ENCODE data around the gene SLC26A11. TPM values are rescaled to one million over a fixed set of nuclear protein-coding genes. Genes with fewer than 3 reads are reported as not detected.
A peak's percentile ranks its signal among the peaks of the same experiment; 100 is the strongest.

The SLC26A11 gene
- total and polyA plus RNA-seq, 2 of the 13 experiments (the other 11 are each of a cell fraction or from before 2014, with no cell fraction given) = 8.7 to 13.2 TPM

DNA sequence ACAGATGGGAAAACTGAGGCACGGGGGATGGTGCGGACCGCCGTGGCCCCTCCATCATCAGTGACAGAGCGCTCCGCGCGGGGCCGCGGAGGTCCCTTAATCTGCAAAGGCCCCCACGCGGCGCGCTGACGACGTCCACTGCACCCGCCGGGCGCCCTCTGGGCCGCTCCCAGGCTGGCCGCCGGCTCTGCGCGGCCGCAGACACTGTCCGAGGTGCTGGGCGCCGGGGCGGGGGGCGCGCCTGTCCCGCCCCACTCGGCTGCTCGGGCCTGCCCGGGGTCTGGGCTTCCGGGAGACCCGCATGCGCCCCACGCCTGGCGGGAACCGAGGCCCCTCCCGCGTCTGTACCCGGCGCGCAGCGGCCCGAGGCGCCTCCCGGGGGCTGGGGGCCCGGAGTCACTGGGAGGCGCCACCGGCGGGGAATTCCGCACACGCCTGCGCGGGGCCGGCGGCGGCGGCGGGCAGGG, 39.9 kb downstream of the SLC26A11 start (continued):
- peak; percentile 62 for TF ChIP-seq MYC (CRISPR knock-in tag; IDR thresholded peaks at IDR 0.05; ENCODE audit: borderline replicate concordance)
- TF ChIP-seq, protein P1, sequence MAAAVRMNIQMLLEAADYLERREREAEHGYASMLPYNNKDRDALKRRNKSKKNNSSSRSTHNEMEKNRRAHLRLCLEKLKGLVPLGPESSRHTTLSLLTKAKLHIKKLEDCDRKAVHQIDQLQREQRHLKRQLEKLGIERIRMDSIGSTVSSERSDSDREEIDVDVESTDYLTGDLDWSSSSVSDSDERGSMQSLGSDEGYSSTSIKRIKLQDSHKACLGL (CRISPR knock-in tag; IDR thresholded peaks at IDR 0.05) = no peak; the same call in 1 of the 2 replicates
- no peak for TF ChIP-seq FOXA1 (IDR thresholded peaks at IDR 0.05)
- no peak for TF ChIP-seq FOXA1 (CRISPR knock-in tag; IDR thresholded peaks at IDR 0.05)
- peak; percentile 70 for TF ChIP-seq RAD21 (CRISPR knock-in tag; IDR thresholded peaks at IDR 0.05)
- TF ChIP-seq ZNF468 (CRISPR knock-in tag; IDR thresholded peaks at IDR 0.05) = no peak
- no peak for TF ChIP-seq SYNCRIP (IDR thresholded peaks at IDR 0.05; ENCODE audit: insufficient read depth, low read depth, low read length)
- no peak for TF ChIP-seq ZNF816 (CRISPR knock-in tag; IDR thresholded peaks at IDR 0.05; ENCODE audit: borderline replicate concordance)
- TF ChIP-seq SOX6 (IDR thresholded peaks at IDR 0.05) = no peak
- no peak for TF ChIP-seq SOX6 (CRISPR knock-in tag; IDR thresholded peaks at IDR 0.05)
- TF ChIP-seq MAF1 (CRISPR knock-in tag; IDR thresholded peaks at IDR 0.05; ENCODE audit: borderline replicate concordance) = no peak
- TF ChIP-seq NR1H2 (CRISPR knock-in tag; IDR thresholded peaks at IDR 0.05; ENCODE audit: borderline replicate concordance, low read depth) = no peak
- TF ChIP-seq, protein P2, sequence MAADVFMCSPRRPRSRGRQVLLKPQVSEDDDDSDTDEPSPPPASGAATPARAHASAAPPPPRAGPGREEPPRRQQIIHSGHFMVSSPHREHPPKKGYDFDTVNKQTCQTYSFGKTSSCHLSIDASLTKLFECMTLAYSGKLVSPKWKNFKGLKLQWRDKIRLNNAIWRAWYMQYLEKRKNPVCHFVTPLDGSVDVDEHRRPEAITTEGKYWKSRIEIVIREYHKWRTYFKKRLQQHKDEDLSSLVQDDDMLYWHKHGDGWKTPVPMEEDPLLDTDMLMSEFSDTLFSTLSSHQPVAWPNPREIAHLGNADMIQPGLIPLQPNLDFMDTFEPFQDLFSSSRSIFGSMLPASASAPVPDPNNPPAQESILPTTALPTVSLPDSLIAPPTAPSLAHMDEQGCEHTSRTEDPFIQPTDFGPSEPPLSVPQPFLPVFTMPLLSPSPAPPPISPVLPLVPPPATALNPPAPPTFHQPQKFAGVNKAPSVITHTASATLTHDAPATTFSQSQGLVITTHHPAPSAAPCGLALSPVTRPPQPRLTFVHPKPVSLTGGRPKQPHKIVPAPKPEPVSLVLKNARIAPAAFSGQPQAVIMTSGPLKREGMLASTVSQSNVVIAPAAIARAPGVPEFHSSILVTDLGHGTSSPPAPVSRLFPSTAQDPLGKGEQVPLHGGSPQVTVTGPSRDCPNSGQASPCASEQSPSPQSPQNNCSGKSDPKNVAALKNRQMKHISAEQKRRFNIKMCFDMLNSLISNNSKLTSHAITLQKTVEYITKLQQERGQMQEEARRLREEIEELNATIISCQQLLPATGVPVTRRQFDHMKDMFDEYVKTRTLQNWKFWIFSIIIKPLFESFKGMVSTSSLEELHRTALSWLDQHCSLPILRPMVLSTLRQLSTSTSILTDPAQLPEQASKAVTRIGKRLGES (CRISPR knock-in tag; IDR thresholded peaks at IDR 0.05; ENCODE audit: borderline replicate concordance) = no peak
- no peak for TF ChIP-seq NPAS2 (CRISPR knock-in tag; IDR thresholded peaks at IDR 0.05; ENCODE audit: borderline replicate concordance)
- TF ChIP-seq ZNF670 (CRISPR knock-in tag; IDR thresholded peaks at IDR 0.05; ENCODE audit: borderline replicate concordance) = peak; percentile 49; the same call in 1 of the 2 replicates
- TF ChIP-seq ZNF569 (CRISPR knock-in tag; IDR thresholded peaks at IDR 0.05; ENCODE audit: borderline replicate concordance) = no peak
- TF ChIP-seq ZNF777 (CRISPR knock-in tag; IDR thresholded peaks at IDR 0.05) = no peak; the same call in 1 of the 2 replicates
- TF ChIP-seq, protein P3, sequence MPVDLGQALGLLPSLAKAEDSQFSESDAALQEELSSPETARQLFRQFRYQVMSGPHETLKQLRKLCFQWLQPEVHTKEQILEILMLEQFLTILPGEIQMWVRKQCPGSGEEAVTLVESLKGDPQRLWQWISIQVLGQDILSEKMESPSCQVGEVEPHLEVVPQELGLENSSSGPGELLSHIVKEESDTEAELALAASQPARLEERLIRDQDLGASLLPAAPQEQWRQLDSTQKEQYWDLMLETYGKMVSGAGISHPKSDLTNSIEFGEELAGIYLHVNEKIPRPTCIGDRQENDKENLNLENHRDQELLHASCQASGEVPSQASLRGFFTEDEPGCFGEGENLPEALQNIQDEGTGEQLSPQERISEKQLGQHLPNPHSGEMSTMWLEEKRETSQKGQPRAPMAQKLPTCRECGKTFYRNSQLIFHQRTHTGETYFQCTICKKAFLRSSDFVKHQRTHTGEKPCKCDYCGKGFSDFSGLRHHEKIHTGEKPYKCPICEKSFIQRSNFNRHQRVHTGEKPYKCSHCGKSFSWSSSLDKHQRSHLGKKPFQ (CRISPR knock-in tag; IDR thresholded peaks at IDR 0.05; ENCODE audit: insufficient replicate concordance) = no peak
- TF ChIP-seq, protein P4, sequence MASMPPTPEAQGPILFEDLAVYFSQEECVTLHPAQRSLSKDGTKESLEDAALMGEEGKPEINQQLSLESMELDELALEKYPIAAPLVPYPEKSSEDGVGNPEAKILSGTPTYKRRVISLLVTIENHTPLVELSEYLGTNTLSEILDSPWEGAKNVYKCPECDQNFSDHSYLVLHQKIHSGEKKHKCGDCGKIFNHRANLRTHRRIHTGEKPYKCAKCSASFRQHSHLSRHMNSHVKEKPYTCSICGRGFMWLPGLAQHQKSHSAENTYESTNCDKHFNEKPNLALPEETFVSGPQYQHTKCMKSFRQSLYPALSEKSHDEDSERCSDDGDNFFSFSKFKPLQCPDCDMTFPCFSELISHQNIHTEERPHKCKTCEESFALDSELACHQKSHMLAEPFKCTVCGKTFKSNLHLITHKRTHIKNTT (CRISPR knock-in tag; IDR thresholded peaks at IDR 0.05) = no peak
- TF ChIP-seq SIX4 (CRISPR knock-in tag; IDR thresholded peaks at IDR 0.05) = no peak
- TF ChIP-seq, protein P5, sequence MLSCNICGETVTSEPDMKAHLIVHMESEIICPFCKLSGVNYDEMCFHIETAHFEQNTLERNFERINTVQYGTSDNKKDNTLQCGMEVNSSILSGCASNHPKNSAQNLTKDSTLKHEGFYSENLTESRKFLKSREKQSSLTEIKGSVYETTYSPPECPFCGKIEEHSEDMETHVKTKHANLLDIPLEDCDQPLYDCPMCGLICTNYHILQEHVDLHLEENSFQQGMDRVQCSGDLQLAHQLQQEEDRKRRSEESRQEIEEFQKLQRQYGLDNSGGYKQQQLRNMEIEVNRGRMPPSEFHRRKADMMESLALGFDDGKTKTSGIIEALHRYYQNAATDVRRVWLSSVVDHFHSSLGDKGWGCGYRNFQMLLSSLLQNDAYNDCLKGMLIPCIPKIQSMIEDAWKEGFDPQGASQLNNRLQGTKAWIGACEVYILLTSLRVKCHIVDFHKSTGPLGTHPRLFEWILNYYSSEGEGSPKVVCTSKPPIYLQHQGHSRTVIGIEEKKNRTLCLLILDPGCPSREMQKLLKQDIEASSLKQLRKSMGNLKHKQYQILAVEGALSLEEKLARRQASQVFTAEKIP (CRISPR knock-in tag; IDR thresholded peaks at IDR 0.05; ENCODE audit: borderline replicate concordance) = no peak
- TF ChIP-seq ZNF780A (CRISPR knock-in tag; IDR thresholded peaks at IDR 0.05) = no peak
- 0 out of 2 replicates have a peak, but pooled peaks have one; percentile 31 for TF ChIP-seq STAT5B (CRISPR knock-in tag; IDR thresholded peaks at IDR 0.05)

All from HepG2 (cell line).